Body of pancreas (tissue), 4 donors: ENCODE results near the gene KIF1A. TPM values are rescaled to one million over a fixed set of nuclear protein-coding genes. Genes with fewer than 3 reads are reported as not detected.

Experiments used
- ATAC-seq: fragments of 150-250 bp; one replicate; pipeline ENCODE4 v1.9.1; 2016
- DNase-seq, 4 donors: peaks; one replicate each; pipeline ENCODE4 v3.0.0-alpha.2; 2019
- H3K27ac ChIP-seq, 4 donors: fragments of 200-600 bp; sonication (generic); 1 replicate in 3 of 4; 2 replicates in 1 of 4; pipeline versions ENCODE4 v1.5.1 to v1.6.1; 2016 to 2019; ENCODE audit warnings: mild to moderate bottlenecking in 1 of 4, mixed read lengths in 1 of 4, moderate library complexity in 1 of 4
- H3K27me3 ChIP-seq, 2 donors: fragments of 200-600 bp; sonication (generic); one replicate each; pipeline ENCODE4 v1.6.0; 2016; ENCODE audit warnings: mild to moderate bottlenecking in 1 of 2
- H3K36me3 ChIP-seq, 2 donors: fragments of 200-600 bp; sonication (generic); replicated peaks in 1 of 2; 2 replicates each; pipeline ENCODE4 v1.5.1; 2016; ENCODE audit warnings: low read depth in 2 of 2; ENCODE audit not compliant: insufficient read depth in 1 of 2
- H3K4me1 ChIP-seq: fragments of 200-600 bp; sonication (generic); one replicate; pipeline ENCODE4 v1.6.0; 2016
- H3K4me3 ChIP-seq, 2 donors: fragments of 200-600 bp; sonication (generic); 1 replicate in 1 of 2; 2 replicates in 1 of 2; pipeline ENCODE4 v1.5.1; 2016 to 2019
- H3K9me3 ChIP-seq, 3 donors: fragments of 200-600 bp; sonication (generic); 1 replicate in 2 of 3; 2 replicates in 1 of 3; pipeline ENCODE4 v1.5.1; 2016
- CTCF ChIP-seq, 7 experiments: fragments of 450-650 bp in 4 of 7; fragments of 200-600 bp in 3 of 7; sonication (generic) in 3 of 7; IDR thresholded peaks; one replicate each; pipeline ENCODE4 v1.5.1; 2016 to 2019; ENCODE audit warnings: antibody characterized with exemption in 7 of 7
- POLR2A ChIP-seq, 3 donors: fragments of 450-650 bp; IDR thresholded peaks; one replicate each; pipeline ENCODE4 v1.6.1; 2016; ENCODE audit warnings: antibody characterized with exemption in 3 of 3, mild to moderate bottlenecking in 2 of 3
- WGBS, 2 donors: methylation state at CpG; one replicate each; pipeline ENCODE4 v1.1.5; 2017; 5-methylcytosine and 5-hydroxymethylcytosine counted together
- intact Hi-C: fragments of 100-400 bp; cut with DNase I; formaldehyde crosslinking; loops from one replicate; pipeline ENCODE4 v1.15.1; 2023
- total RNA-seq, 2 donors: library from RNA; depleted of rRNA; stranded (reverse); fragments of >200 nt; gene quantifications; one replicate each; pipeline ENCODE4 v1.1.0, GENCODE V29; 2016

KIF1A gene
- total RNA-seq, 2 donors from 2014 or later, result 51.9 to 79.1 TPM

GRCh38 chr2:240837621-240838020, 17.6 kb upstream of the KIF1A start:
- 71 to 76% methylated on average over 4 of the region's 4 CpGs for WGBS, 2 donors
- TF ChIP-seq POLR2A (IDR thresholded peaks at IDR 0.05) (no peak), CTCF (IDR thresholded peaks at IDR 0.05) (no peak)
- intact Hi-C loops, result no loop called here

GRCh38 chr2:240836781-240837467, 16.9 kb upstream of the KIF1A start:
- TF ChIP-seq POLR2A (IDR thresholded peaks at IDR 0.05) (no peak), CTCF (IDR thresholded peaks at IDR 0.05) (no peak)
- DNase-seq, result peak in 3 of 4 donors; percentile 35 to 58 (median 35)
- H3K4me1 ChIP-seq, result peaks cover 1% of the 10 kb centered on the region
- no peak for ATAC-seq
- intact Hi-C loops, result no loop called here
- H3K27ac ChIP-seq, result no peak overlapping the region
- H3K27me3 ChIP-seq, result no peaks in the 10 kb centered on the region
- H3K36me3 ChIP-seq, result no peaks in the 10 kb centered on the region
- H3K9me3 ChIP-seq, result no peaks in the 10 kb centered on the region
- H3K4me3 ChIP-seq, result no peak overlapping the region
- WGBS, 2 donors, result 82 to 86% methylated on average over 2 to 17 of the region's 17 CpGs

More at GRCh38 chr2:240837621-240838020, 17.6 kb upstream of the KIF1A start:
- Histone ChIP-seq H3K4me1 (no peaks in the 10 kb centered on the region), H3K9me3 (no peaks in the 10 kb centered on the region), H3K27ac (no peak overlapping the region), H3K36me3 (no peaks in the 10 kb centered on the region), H3K4me3 (no peak overlapping the region), H3K27me3 (no peaks in the 10 kb centered on the region)
- DNase-seq (no peak), ATAC-seq (no peak)

- Histone ChIP-seq H3K36me3 (no peaks in the 10 kb centered on the region), H3K27me3 (no peaks in the 10 kb centered on the region), H3K27ac (no peak overlapping the region), H3K9me3 (no peaks in the 10 kb centered on the region), H3K4me1 (peaks cover 7% of the 10 kb centered on the region), H3K4me3 (no peak overlapping the region)
- WGBS, 2 donors, result 71 to 85% methylated on average over 6 to 9 of the region's 9 CpGs
- DNase-seq, result no peak
- no peak for TF ChIP-seq POLR2A (IDR thresholded peaks at IDR 0.05)
- TF ChIP-seq CTCF (IDR thresholded peaks at IDR 0.05), result no peak
- intact Hi-C loops, result no loop called here
- no peak for ATAC-seq
These were observed 15.5 kb upstream of the KIF1A start for GRCh38 chr2:240835528-240835927.

- Histone ChIP-seq H3K36me3 (no peaks in the 10 kb centered on the region), H3K4me3 (no peak overlapping the region), H3K27ac (no peak overlapping the region), H3K4me1 (peaks cover 7% of the 10 kb centered on the region), H3K9me3 (no peaks in the 10 kb centered on the region), H3K27me3 (no peaks in the 10 kb centered on the region)
- DNase-seq (no peak), ATAC-seq (no peak)
- TF ChIP-seq CTCF (IDR thresholded peaks at IDR 0.05), result no peak
- TF ChIP-seq POLR2A (IDR thresholded peaks at IDR 0.05), result no peak
- intact Hi-C loops, result no loop called here
- WGBS, 2 donors, result 49 to 76% methylated on average over 4 to 6 of the region's 6 CpGs
These were observed 14.5 kb upstream of the KIF1A start for GRCh38 chr2:240834377-240834975.
